NCI-H748 (cell line): ENCODE measurements around the gene B9D2.
"Not testable (repeated sequence)": the region's sequence is repeated elsewhere in the genome, so short reads cannot be mapped to it uniquely, and the experiment has no call there.

ENCODE experiments used
- DNase-seq: peaks from one replicate; lab custom pipeline; 2025; ENCODE audit not compliant: unreplicated experiment; lab: John Stamatoyannopoulos, UW

B9D2 gene, protein sequence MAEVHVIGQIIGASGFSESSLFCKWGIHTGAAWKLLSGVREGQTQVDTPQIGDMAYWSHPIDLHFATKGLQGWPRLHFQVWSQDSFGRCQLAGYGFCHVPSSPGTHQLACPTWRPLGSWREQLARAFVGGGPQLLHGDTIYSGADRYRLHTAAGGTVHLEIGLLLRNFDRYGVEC

DNA sequence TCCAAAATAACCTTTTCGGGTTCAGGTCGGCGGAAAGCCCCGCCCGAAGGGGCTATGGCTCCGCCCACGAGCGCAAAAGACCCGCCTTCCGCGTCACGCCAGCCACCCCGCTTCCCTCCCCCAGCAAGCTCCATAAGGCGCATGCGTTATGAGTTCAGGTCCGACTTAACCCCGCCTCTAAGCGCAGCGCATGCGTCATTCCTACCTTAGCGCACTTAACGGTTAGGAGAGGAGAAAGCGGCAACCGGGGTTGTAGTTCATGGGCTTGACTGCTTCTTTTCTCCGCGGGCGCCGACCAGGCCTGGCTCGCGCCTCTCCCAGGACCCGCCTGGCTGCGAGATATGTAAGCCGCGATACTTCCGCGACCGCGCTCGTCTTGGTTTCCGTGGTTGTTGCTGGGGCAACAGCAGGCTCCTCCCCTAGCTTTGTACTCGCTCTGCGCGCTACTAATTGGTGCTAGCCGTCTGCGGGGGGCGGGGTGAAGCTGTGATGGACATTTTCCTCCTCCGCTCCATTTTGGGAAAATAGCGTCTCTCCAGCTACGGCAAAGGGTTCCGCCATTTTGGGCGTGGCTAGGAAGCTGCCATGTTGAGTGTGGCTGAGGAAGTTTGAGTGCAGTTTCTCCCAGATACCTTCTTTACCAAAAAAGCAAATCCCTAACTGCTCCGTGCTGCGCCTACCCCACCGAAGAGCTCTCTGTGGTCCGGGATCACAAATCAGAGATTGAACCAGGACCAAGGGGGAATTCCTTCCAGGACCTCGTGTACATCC, at the start of gene B9D2:
Gene B9D2, minus strand, starts transcription at position 397 of the 771 bp plus-strand sequence. CDS start 630 bp downstream, outside the sequence.
- DNase-seq, result peak; percentile 99

DNA sequence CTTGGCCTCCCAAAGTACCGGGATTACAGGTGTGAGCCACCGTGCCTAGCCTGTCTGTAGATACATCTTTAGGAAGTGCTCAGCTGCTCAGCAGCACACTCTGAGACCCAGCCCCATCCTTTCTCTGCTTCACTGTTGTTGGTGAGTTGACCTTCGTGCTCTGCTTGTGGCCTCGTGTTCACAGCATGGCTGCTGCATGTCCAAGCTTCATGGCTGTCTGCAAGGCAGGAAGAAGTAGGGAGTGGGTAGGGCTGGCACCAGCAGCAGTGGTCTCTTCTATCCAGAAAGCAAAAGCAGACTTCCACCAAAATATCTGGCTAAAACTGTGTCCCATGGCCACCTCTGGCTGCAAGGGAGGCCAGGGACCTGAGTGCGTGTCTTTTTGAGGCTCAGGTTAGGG, 49.0 kb upstream of the B9D2 start:
- DNase-seq, result no peak

DNA sequence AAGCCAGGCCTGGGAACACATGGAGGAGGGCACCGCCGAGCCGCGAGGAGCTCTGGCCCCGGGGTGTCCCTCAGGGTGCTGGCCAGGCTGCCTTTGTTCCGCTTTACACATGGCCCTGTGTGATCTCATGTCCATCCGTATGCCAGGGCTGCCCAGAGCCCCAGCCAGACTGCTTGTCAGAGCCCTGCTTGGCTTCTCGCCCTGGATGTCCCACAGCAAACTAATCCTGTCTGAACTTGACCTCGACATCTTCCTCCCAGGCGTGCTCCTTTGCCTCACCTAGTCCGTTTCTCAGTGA, 48.0 kb upstream of the B9D2 start:
- no peak for DNase-seq

DNA sequence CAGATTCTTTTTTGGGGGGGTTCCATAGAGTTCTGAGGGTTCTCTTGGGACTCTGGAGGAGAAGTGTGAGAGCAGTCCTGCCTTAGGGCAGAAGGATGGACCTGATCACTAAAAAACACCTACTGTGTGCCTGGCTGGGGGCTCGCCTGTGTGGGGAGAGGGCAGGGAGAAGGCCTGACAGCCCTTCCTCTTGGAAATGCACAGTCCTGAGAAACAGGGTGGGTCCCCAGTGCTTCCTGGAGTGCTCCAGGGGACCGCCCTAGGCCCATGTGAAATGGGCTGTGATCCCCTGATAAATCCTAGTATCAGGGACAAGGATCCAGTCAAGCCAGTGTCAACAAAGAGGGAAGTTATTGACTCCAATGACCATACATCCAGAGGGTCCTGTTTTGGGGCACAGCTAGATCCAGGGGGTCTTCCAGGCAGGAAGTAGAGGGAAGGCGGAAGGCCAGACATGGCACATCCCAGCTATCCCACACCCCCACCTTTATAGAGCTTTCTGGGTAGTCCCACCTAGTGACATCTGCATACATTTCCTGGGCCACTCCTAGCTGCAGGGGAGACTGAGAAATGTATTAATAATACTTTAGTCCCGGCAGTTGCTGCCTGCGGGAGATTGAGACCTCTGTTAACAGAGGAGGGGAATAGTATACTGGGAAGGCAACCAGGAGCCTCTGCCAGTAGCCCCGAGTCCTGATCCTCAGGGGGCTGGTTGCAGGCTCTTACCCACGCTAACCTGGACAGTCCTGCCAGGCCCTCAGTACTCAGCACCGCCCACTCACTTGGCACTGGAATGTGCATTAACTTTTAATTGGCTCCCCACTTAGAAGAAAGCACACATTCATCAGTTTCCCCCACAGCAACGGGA, 47.4 kb upstream of the B9D2 start:
- DNase-seq, result no peak

DNA sequence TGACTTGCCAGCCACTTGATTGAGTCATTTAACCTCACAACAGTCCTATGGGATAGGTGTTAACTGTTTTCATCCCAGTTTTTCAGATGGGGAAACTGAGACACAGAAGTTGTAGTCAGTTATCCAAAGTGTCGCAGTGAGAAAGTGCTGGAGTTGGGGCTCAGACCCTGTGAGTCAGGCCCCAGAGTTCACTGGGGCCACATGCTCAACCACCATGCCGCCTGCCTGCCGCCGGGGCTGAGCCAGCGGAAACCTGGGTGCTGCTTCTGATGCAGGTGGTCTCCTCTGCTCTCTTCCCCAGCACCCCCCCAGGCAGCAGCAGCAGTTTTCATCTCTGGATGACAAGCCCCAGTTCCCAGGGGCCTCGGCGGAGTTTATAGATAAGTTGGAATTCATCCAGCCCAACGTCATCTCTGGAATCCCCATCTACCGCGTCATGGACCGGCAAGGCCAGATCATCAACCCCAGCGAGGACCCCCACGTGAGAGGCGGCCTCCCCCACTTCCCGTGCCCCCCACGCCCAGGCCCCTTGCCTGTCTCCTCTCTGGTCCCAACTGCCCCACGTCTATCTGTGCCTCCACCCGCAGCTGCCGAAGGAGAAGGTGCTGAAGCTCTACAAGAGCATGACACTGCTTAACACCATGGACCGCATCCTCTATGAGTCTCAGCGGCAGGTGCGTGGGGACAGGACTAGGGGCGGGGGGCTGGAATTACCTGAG, 46.5 kb upstream of the B9D2 start:
- no peak for DNase-seq

DNA sequence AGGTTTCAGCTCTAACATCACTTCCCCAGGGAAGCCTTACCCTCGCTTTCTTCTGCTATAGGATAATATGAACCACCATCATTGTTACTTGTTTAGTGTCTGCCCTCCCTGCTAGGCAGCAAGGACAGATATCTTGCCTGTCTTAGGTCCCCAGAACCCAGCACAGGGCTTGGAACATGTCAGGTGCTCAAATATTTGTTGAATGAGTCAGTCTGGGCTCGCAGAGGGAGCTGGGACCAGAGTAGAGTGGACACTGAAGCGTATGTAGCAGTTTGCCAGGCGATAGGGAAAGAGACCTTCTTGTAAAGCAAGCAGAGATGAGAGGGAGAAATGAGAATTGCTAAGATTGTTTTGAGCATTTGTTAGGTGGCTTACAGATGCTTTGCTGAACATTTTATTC, 45.3 kb upstream of the B9D2 start:
- DNase-seq, result peak; percentile 26

DNA sequence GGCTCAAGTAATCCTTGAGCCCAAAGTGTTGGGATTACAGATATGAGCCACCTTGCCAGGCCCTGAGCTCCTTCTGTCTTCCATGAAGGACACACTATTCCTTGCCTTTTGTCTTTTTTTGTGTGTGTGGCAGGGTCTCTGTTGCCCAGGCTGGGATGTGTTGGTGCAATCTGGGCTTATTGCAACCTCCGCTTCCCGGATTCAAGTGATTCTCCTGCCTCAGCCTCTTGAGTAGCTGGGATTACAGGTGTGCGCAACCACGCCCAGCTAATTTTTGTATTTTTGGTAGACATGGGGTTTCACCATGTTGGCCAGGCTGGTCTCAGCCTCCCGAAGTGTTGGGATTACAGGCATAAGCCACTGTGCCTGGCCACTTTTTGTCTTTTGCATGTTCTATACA, 44.9 kb upstream of the B9D2 start:
- DNase-seq, result not testable (repeated sequence)

DNA sequence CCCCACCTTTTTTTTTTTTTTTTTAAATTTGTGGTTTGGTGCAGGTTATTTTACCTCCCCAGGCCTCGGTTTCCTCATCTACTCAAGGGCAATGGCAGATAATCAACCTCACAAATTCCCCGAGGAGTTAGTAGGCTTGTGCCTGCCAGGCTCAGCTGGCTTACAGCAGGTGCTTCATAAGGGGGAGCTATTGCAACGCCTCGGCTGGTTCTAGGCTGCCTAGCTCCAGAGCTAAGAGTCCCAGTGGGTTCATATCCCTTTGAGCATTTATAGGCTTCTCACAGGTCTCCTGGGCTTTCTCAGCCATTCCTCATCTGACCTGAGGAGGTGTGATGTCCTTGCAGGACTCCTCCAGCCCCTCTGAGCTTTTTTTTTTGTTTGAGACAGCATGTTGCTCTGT, 44.3 kb upstream of the B9D2 start:
- DNase-seq, result no peak

DNA sequence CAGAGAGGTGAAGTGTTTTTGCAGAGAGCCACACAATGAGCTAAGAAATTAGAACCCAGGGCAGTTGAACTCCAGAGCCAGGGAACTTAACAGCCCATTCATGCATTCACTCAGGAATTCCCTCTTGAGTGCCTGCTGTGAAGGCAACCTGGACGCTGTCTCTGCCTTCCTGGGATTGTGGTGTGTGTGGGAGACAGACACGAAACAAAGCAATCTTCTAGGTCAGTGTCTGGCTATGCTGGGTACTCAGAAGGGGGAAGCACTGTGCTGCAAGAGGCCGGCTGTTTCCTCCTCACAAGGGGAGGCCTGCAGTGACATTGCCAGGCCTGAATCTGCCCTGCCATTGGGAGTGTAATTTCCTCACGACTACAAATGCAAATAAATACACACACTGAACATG, 43.3 kb upstream of the B9D2 start:
- DNase-seq, result no peak

DNA sequence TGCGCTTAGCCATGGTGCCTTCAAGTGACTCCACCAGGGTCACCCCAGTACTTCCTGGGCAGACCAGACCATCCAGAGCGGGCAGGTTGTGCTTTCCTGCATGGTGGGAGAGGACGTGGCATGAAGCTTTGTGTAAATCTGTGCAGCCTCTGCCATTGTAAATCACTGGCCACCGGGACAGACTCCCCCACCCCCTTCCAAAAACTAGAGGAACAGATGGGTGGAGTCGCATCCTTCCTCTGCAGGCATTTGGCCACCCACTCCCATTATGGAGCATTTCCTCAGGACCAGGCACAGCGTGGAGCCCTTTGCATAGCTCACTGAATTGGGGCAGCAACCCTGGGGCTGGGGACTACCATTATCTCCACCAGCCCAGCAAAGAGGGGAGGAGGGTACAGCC, 41.8 kb upstream of the B9D2 start:
- no peak for DNase-seq

DNA sequence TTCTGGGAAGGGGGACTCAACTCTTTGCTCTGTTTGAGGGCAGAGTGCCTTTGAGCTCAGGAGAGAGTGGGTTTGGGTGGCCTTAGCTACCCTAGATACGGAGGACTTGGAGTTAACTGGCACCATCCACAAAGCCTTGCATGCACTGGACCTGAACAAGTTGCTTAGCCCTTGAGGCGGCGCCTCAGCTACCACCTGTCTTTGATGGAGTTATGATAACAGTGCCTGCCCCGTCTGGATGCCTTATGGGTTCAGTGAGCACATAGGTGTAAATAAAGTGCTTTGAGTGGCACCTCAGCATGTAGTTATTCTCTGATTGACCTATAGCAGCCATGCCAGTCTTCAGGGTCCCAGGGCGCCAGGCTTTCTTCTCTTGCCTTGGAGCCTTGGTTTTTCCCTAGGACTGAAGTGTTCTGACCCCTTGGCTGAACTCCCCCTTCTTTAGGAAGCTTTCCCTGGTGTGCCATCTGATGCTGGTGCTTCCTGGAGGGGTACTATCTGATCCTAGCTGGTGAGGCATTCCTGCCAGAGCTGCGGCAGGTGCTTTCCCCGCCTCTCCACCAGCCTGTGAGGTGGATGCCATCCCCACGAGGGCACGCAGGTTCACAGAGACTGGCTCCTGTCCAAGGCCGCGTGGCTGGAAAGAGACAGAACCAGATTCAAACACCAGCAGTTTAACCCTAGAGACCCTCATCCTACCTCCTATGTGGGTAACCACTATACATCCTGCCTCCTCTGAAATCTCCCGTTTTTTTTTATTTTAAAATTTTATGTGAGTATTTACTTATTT, 39.4 kb upstream of the B9D2 start:
- DNase-seq, result no peak

DNA sequence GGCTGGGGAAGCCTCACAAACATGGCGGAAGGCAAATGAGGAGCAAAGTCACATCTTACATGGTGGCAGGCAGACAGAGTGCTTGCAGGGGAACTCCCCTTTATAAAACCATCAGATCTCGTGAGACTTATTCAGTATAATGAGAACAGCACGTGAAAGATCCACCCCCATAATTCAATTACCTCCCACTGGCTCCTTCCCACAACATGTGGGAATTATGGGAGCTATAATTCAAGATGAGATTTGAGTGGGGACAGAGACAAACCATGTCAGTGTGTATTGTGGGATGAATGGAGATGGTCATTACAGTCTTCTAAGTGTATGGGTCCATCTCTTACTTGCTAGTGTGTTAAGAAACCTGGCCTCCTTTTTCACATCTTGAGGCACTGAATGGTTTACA, 38.1 kb upstream of the B9D2 start:
- no peak for DNase-seq

DNA sequence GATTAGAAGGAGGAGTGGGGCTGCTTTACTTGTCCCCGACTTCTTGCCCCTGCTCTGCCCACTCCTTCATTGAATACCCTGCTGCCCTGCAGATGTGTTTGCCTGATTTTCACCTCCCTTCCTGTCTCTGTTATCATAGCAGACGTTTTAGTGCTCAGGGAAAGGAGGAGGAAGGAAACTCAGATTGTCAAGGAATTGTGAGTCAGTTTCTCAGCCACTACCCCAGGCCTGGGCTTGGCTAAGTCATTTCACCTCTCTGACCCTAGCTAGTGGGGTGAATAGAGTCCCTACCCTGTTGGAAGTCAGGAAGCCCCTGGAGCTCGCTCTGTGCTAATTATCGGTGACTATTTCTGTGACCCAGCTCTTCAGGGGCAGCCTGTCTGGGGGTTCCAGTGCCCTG, 37.5 kb upstream of the B9D2 start:
- DNase-seq, result no peak

DNA sequence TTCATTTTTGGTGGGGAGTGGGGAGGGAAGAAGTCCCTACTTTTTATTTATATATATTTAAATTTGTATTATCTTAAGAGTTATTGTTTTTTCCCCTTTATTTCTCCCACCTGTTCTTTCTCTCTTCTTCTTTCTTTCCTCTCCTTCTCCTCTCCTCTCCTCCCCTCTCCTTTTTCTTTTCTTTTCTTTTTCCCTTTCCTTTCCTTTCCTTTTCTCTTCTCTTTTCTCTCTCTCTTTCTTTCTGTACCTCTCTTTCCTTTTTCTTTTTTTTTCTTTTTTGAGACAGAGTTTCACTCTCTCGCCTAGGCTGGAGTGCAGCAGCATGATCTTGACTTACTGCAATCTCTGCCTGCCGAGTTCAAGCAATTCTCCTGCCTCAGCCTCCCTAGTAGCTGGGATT, 35.6 kb upstream of the B9D2 start:
- DNase-seq, result no peak

DNA sequence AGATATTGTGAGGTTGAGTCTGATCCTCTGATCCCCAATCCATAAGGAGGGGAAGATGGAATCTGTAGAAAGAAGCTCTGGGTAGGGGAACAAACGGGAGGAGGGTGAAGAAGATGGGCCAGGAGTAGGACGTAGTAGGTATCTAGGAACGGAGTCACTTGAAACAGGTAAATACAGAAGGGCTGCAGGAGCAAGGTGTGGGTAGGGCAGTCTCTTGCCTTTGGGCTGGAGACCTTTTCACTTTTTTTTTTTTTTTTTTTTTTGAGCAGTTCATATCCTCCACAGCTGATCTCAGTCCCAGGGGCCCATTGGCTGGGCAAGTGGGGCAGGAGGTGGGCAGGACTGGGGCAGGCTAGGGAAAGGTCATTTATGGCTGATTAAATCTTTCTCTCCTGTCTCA, 35.1 kb upstream of the B9D2 start:
- no peak for DNase-seq

DNA sequence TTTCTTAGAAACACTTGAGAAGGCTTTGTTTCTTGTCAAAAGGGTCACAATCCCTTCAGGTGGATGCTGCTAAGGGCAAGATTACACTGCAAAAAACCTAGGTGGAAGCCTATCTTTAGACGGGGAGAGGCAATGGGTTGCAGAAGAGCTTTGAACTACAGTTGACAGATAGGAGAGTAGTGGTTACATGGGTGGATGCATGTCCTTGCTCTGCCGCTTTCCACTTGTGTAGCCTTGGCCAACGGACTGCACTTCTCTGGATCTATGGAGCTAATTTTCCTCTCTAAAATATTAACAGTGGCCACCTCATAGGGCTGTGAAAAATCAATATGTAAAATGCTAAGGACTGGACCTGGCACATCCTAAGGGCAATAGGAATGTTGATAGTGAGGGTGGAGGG, 34.6 kb upstream of the B9D2 start:
- peak; percentile 44 for DNase-seq

DNA sequence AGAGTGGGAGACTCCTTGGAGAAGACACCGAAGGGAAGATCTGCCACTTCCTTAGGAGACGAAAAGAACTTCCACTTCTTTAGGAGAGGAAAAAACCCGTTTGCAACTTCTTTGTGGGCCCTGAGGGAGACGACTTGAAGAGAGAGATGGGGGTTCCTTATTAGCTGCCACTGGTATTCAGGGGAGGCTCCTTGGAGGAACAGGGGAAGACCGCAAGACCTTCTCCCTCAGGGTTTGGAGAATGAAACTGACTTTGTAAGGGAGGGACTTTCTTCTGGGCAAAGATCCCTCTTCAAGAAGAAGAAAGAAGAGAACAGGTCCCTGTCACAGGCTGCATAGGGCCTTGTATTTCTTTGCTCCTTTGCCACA, 34.1 kb upstream of the B9D2 start:
- DNase-seq, result no peak

DNA sequence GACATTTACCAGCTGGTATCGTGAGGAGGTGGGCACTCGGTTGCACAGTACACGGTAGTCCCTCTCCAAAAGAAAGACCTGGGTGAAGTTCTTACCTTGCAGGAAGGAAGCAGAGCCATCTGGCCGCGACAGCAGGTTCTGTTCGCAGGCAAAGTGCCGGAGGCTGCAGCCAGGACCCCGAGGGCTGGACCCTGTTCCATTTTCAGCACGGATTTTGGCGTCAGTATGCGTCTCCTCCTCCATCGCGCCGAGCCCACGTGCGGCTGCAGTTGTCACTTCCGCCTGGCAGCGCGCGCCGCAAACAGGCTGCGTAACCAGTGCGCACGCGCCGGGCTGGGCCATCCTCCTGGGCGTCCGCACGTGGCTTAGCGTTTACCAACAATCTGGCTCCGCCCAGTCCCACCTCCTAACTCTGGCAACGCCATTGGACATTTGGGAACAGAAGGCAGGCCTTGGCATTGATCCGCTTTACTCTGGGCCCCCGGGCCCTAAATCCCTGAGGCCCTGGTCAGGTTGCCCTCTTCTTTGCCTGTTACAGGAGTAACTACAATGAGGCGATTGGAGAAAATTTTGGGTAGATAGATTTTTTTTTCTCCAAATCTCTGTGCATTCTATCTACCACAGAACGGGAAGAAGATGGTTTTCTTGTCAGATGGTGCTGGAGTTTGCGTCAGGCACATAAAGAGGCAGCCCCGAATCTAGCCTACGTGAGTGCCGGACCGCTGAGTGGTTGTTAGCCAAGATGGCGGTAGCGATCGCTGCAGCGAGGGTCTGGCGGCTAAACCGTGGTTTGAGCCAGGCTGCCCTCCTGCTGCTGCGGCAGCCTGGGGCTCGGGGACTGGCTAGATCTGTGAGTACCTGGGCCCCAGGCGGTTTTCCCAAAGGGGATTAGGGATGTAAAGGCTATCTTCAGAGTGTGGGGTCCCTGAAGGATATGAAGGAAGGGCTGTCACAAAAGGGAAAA, 33.4 kb upstream of the B9D2 start, which contains the start of the genes BCKDHA and EXOSC5:
Gene BCKDHA, plus strand, starts transcription at position 733 of the 964 bp plus-strand sequence. Its CDS starts 10 bp downstream, at position 743.
Gene EXOSC5, minus strand, starts transcription at position 274 of the 964 bp plus-strand sequence. Its CDS starts 31 bp downstream, at position 243.
- peak; percentile 100 for DNase-seq

DNA sequence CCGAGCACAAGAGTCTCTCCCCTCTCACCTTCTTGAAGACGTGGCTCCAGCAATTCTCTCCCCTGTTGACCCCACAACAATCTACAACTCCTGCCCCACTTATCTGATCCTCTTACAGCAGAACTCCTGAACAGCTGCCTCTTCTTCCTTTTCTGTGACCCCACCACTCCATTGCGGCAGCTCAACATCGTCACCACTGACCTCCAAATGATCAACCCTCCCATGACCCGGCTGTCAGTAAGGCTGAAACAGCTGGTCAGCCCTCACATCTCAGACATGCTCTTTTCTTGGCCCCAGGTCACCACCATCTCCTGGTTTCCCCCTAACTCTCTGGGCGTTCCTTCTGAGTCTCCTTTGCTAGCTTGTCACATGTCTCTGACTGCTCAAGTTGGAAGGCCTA, 31.4 kb upstream of the B9D2 start:
- DNase-seq, result no peak
